Posterior vena cava (tissue), 2 donors: ENCODE results near the gene DHRS13. TPM values are rescaled to one million over a fixed set of nuclear protein-coding genes. Genes with fewer than 3 reads are reported as not detected.
A peak's percentile ranks its signal among the peaks of the same experiment; 100 is the strongest.
"Not testable (repeated sequence)": the region's sequence is repeated elsewhere in the genome, so short reads cannot be mapped to it uniquely, and the experiment has no call there.

ENCODE experiments used
- DNase-seq: peaks from one replicate; pipeline ENCODE4 v3.0.0-alpha.2; 2020; ENCODE audit warnings: low spot score
- intact Hi-C, 2 donors: fragments of 100-400 bp; cut with DNase I; formaldehyde crosslinking; loops; one replicate each; pipeline versions ENCODE4 v1.14.1 to v1.14.2; 2022 to 2023
- total RNA-seq, 2 donors: library from RNA; stranded (reverse); fragmentation: NEBNext Ultra II Directional; extraction: Animal tissue kit (Norgen Biotek cat#: 25700); gene quantifications; one replicate each; pipeline ENCODE4 v1.2.1, GENCODE V29; 2021
- donor health status: DM: yes; HTN: yes; CAD: no.
- donor health status: DM: yes; HTN: yes; CAD: no.

Gene DHRS13
- total RNA-seq, 2 donors from 2014 or later, result 3.7 to 4.0 TPM

DNA sequence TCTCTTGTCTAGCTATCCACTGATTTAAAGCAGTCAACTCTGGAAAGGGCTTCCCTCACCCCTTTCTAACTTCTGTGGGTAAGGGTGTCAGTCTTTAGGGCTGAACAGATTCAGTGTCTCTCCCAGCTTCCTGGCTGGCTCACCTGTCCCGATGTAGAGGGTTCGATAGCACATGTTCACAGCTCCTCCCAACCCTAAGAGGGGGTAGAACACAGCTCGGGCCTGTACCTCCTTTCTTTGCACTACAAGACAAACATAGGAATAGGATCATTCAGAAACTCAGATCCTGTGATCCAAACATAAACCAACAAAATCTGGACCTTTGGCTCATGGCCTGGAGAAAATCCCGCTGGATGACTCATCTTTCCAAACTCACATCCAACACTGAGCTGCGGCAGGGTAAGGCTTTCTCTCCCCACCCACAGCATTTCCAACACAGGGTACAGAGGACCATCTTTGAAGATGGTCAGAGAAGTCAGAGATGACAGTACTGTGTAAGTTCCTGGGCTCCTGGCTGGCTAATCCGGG lies 5.8 kb upstream of the DHRS13 start:
- intact Hi-C loops, result loop anchor here (5.0 kb wide), 2 partner anchors 44 to 181 kb away; partner anchors contain the start of genes NEK8 (in 1 of the 2), PHF12 (in 1 of the 2) and TLCD1 (in 1 of the 2)
- DNase-seq, result no peak

DNA sequence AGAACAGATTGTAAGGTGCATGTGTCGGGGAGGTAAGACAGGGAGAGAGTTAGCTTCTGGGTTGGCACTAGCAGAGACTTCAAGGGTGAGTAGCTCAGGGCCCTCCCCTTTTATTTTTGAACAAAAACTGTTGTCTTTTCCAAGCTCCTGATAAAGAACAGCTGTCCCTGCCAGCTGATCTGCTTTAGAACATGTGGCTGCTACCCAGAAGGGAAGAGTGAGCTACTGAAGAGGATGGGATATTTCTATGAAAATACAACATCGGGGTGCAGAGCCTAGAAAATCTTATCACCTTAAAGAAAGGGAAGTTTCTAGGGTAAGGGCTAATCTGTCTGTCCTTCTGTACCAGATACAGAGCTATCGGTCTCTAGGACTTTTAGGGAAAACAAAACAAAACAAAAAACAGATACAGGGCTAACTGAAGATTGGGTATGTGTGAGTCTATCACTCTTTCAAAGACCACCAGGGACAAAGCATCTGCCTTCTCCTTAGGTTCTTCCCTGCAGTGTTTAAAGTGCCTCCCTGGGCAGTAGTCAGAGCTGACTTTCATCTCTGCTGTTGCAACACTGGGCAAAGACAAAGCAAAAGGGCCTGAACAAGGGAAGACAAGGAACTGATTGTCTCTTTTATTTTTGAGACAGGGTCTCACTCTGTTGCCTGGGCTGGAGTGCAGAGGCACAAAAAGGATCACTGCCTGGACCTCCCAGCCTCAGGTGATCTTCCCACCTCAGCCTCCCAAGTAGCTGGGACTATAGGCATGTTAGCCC lies 5.0 kb upstream of the DHRS13 start:
- intact Hi-C loops, result loop anchor here (5.0 kb wide), 2 partner anchors 44 to 181 kb away; partner anchors contain the start of genes NEK8 (in 1 of the 2), PHF12 (in 1 of the 2) and TLCD1 (in 1 of the 2)
- no peak for DNase-seq

- no peak for DNase-seq
- intact Hi-C loops, result loop anchor here (5.0 kb wide), 2 partner anchors 45 to 180 kb away; partner anchors contain the start of genes NEK8 (in 1 of the 2), PHF12 (in 1 of the 2) and TLCD1 (in 1 of the 2)
Measured at GRCh38 chr17:28906706-28907438, 4.0 kb upstream of the DHRS13 start.

- intact Hi-C loops, result loop anchor here (5.0 kb wide), 2 partner anchors 46 to 179 kb away; partner anchors contain the start of genes NEK8 (in 1 of the 2), PHF12 (in 1 of the 2) and TLCD1 (in 1 of the 2)
- DNase-seq, result no peak
Measured at GRCh38 chr17:28906276-28906675, 3.4 kb upstream of the DHRS13 start.

- intact Hi-C loops, result loop anchor here (5.0 kb wide), 2 partner anchors 48 to 177 kb away; partner anchors contain the start of genes NEK8 (in 1 of the 2), PHF12 (in 1 of the 2) and TLCD1 (in 1 of the 2)
- no peak for DNase-seq
Measured at GRCh38 chr17:28904800-28905199, 1.9 kb upstream of the DHRS13 start.

DNA sequence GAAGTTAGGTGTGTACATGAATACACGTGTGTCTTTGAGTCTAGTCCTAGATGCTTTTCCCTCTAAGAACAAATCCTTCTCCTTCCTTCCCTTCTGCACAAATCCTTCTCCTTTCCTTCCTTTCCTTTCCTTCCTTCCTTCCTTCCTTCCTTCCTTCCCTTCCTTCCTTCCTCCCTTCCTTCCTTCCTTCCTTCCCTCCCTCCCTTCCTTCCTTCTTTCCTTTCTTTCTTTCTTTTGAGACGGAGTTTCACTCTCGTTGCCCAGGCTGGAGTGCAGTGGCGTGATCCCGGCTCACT lies 615 bp upstream of the DHRS13 start:
- intact Hi-C loops, DNase-seq: not testable (repeated sequence)

- no peak for DNase-seq
- intact Hi-C loops, result no loop called here
Measured at GRCh38 chr17:28901866-28902818, 737 bp downstream of the DHRS13 start.

DNA sequence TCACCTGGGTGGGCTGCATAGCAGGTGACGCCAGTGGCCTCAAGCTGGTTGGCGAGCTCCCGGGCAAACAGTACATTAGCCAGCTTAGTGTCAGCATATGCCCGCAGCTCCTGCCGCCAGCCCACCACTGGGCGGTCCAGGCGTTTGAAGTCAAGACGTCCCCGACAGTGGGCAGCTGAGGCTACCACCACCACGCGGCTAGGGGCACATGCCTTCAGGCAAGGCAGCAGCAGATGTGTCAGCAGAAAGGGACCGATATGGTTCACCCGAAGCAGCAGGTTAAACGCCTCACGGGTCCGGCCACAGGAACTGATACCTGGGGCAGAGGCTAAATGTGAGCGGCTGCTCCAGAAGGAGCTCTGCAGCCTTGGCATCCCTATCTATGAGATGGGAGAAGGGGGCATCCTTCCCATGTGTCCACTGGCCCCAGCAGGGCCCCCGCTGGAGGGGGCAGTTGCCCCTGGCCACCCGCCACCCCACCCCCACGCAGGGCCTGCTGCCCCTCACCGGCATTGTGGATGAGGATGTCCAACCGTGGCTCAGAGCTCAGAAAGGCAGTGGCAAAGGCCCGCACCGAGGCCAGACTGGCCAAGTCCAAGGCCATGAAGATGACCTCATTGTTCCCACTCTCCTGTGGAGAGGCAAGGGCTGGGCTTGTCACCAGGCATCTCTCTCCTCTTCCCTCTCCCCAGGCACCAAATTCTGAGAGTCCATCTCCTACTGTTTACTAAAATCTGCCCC lies 1.7 kb downstream of the DHRS13 start:
- no peak for DNase-seq
- intact Hi-C loops, result no loop called here

- DNase-seq, result no peak
- intact Hi-C loops, result loop anchor here (10.0 kb wide), 2 partner anchors 135 to 145 kb away; no protein-coding TSS in a partner anchor
Measured at GRCh38 chr17:28899212-28899815, 3.6 kb downstream of the DHRS13 start.

DNA sequence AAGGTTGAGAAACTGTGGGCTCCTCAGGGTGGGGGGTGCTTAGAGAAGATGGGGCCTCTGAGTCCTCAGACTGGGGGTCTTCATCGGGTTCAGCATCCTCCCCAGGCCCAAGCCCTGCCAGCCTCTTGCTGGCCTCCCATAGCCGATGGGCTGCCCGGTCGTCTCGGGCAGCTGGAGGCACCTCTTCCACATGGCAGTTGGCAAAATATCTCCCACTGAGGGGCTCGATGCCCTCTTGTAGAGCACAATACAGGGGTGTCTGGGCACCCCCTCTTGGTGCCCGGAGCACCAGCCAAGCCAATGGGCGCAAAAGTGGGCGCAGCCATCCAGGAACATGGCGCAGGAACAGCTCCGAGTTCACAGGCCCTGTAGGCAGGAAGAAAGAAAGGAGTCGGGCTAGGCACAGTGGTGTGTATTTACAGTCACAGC lies 4.3 kb downstream of the DHRS13 start:
- intact Hi-C loops, result loop anchor here (10.0 kb wide), 2 partner anchors 134 to 144 kb away; no protein-coding TSS in a partner anchor
- no peak for DNase-seq

GRCh38 chr17:28897769-28898526 lies 4.9 kb downstream of the DHRS13 start:
- no peak for DNase-seq
- intact Hi-C loops, result loop anchor here (10.0 kb wide), 2 partner anchors 133 to 143 kb away; no protein-coding TSS in a partner anchor

- DNase-seq, result peak; percentile 91
- intact Hi-C loops, result loop anchor here (10.0 kb wide), 2 partner anchors 132 to 142 kb away; no protein-coding TSS in a partner anchor
Measured at GRCh38 chr17:28896884-28897768, 5.8 kb downstream of the DHRS13 start, which contains the start of gene FLOT2. FLOT2 (minus strand) TSS chr17:28897733; CDS start chr17:28897574, 159 bp downstream.

- DNase-seq, result no peak
- intact Hi-C loops, result loop anchor here (10.0 kb wide), 2 partner anchors 132 to 142 kb away; no protein-coding TSS in a partner anchor
Measured at GRCh38 chr17:28896491-28896883, 6.4 kb downstream of the DHRS13 start.

GRCh38 chr17:28895794-28896447 lies 7.0 kb downstream of the DHRS13 start:
- intact Hi-C loops, result loop anchor here (10.0 kb wide), 2 partner anchors 131 to 141 kb away; no protein-coding TSS in a partner anchor
- DNase-seq, result peak; percentile 34
